HepG2 (cell line): ENCODE measurements around the gene ADD2. TPM values are rescaled to one million over a fixed set of nuclear protein-coding genes. Genes with fewer than 3 reads are reported as not detected.

Experiments
- ATAD3A ChIP-seq: sonication (generic); formaldehyde crosslinking; IDR thresholded peaks from 2 replicates; pipeline ENCODE4 v1.4.0; 2020; ENCODE audit warnings: missing genetic modification reagents
- HIC2 ChIP-seq: sonication (generic); formaldehyde crosslinking; IDR thresholded peaks from 2 replicates; pipeline ENCODE4 v1.9.0; 2022; ENCODE audit warnings: low read depth, missing genetic modification reagents
- ISL2 ChIP-seq: sonication (generic); formaldehyde crosslinking; IDR thresholded peaks from 2 replicates; pipeline ENCODE4 v1.5.0; 2020; ENCODE audit warnings: missing genetic modification reagents
- ISX ChIP-seq: sonication (generic); formaldehyde crosslinking; conservative IDR thresholded peaks from 2 replicates; pipeline ENCODE4 v1.5.0; 2020; ENCODE audit warnings: missing genetic modification reagents
- KDM1A ChIP-seq: IDR thresholded peaks from 2 replicates; pipeline ENCODE4 v1.6.1; 2016; ENCODE audit warnings: missing compliant biosample characterization
- KDM2A ChIP-seq: sonication (generic); formaldehyde crosslinking; IDR thresholded peaks from 2 replicates; pipeline ENCODE4 v1.4.0; 2020; ENCODE audit warnings: low read depth, missing genetic modification reagents, borderline replicate concordance
- KLF15 ChIP-seq: sonication (generic); formaldehyde crosslinking; IDR thresholded peaks from 2 replicates; pipeline ENCODE4 v1.8.1; 2023; ENCODE audit warnings: borderline replicate concordance, mild to moderate bottlenecking, inconsistent platforms, missing genetic modification reagents, mixed read lengths
- MLX ChIP-seq: IDR thresholded peaks from 2 replicates; pipeline ENCODE4 v1.6.1; 2016
- NCOA2 ChIP-seq: sonication (generic); formaldehyde crosslinking; IDR thresholded peaks from 2 replicates; pipeline ENCODE4 v1.8.0; 2022; ENCODE audit warnings: inconsistent platforms
- SATB2 ChIP-seq: sonication (generic); formaldehyde crosslinking; IDR thresholded peaks from 2 replicates; pipeline ENCODE4 v1.5.0; 2020; ENCODE audit warnings: missing genetic modification reagents
- SCMH1 ChIP-seq: sonication (generic); formaldehyde crosslinking; IDR thresholded peaks from 2 replicates; pipeline ENCODE4 v1.9.0; 2021; ENCODE audit warnings: missing genetic modification reagents, mild to moderate bottlenecking, borderline replicate concordance
- SOX6 ChIP-seq, 2 experiments: fragments of 450-650 bp in 1 of 2; sonication (generic) in 1 of 2; formaldehyde crosslinking in 1 of 2; IDR thresholded peaks; 2 replicates each; pipeline versions ENCODE4 v1.4.0 to v1.6.1; 2017 to 2020; ENCODE audit warnings: antibody characterized with exemption in 1 of 2, mild to moderate bottlenecking in 1 of 2, missing genetic modification reagents in 1 of 2
- TFDP1 ChIP-seq: IDR thresholded peaks from 2 replicates; pipeline ENCODE4 v1.6.1; 2016; ENCODE audit warnings: missing compliant biosample characterization, missing genetic modification reagents, borderline replicate concordance
- TOE1 ChIP-seq: sonication (generic); formaldehyde crosslinking; IDR thresholded peaks from 2 replicates; pipeline ENCODE4 v1.4.0; 2020; ENCODE audit warnings: mild to moderate bottlenecking, missing genetic modification reagents
- ZBTB33 ChIP-seq: sonication (generic); formaldehyde crosslinking; IDR thresholded peaks from 2 replicates; pipeline ENCODE4 v1.4.0; 2020; ENCODE audit warnings: missing genetic modification reagents
- ZBTB43 ChIP-seq: sonication (generic); formaldehyde crosslinking; conservative IDR thresholded peaks from 2 replicates; pipeline ENCODE4 v1.4.0; 2020; ENCODE audit warnings: missing genetic modification reagents
- ZNF205 ChIP-seq: IDR thresholded peaks from 2 replicates; pipeline ENCODE4 v1.6.1; 2018; ENCODE audit warnings: missing biosample characterization, missing genetic modification reagents
- ZNF512B ChIP-seq: sonication (generic); formaldehyde crosslinking; IDR thresholded peaks from 2 replicates; pipeline ENCODE4 v1.5.1; 2020; ENCODE audit warnings: missing genetic modification reagents, mild to moderate bottlenecking, borderline replicate concordance
- ZNF780A ChIP-seq: sonication (generic); formaldehyde crosslinking; IDR thresholded peaks from 2 replicates; pipeline ENCODE4 v1.8.0; 2022; ENCODE audit warnings: mild to moderate bottlenecking, missing genetic modification reagents, moderate library complexity
- polyA plus RNA-seq, 8 experiments: library from polyadenylated mRNA; depleted of rRNA in 3 of 8; stranded (reverse) in 7 of 8; unstranded in 1 of 8; fragments of >200 nt; fragmentation: Illumina TruSeq in 4 of 8; extraction: Trizol in 4 of 8; gene quantifications; 2 replicates each; pipeline versions ENCODE4 v1.2.1 to v1.2.3, GENCODE V29; 2011 to 2016; ENCODE audit warnings: low read depth in 4 of 8, missing spikeins in 1 of 8, mixed read lengths in 1 of 8; ENCODE audit not compliant: insufficient read depth in 1 of 8
- total RNA-seq, 5 experiments: library from RNA; depleted of rRNA; stranded (reverse); fragments of >200 nt; fragmentation: Illumina TruSeq; extraction: Trizol; gene quantifications; 2 replicates each; pipeline ENCODE4 v1.2.3, GENCODE V29; 2016; ENCODE audit warnings: low read depth in 1 of 5

ADD2 gene
- total and polyA plus RNA-seq, 2 of the 13 experiments (the other 11 are each of a cell fraction or from before 2014, with no cell fraction given), result 0.05 to 0.13 TPM

- no peak for TF ChIP-seq HIC2 (CRISPR knock-in tag)
- TF ChIP-seq TFDP1 (CRISPR knock-in tag), result no peak
- TF ChIP-seq ZNF512B (CRISPR knock-in tag), result no peak
- peak; percentile 37; the same call in 1 of the 2 replicates for TF ChIP-seq NCOA2 (CRISPR knock-in tag)
- no peak for TF ChIP-seq ISX (CRISPR knock-in tag)
- no peak for TF ChIP-seq ATAD3A
- TF ChIP-seq SATB2 (CRISPR knock-in tag), result no peak
- TF ChIP-seq ZNF205 (CRISPR knock-in tag), result 0 out of 2 replicates have a peak, but pooled peaks have one; percentile 20
- peak; percentile 70 for TF ChIP-seq KDM2A (CRISPR knock-in tag)
- no peak for TF ChIP-seq KDM1A (CRISPR knock-in tag)
- TF ChIP-seq ZBTB33 (CRISPR knock-in tag), result peak; percentile 28; the same call in 1 of the 2 replicates
- TF ChIP-seq KLF15 (CRISPR knock-in tag), result no peak
- TF ChIP-seq TOE1, result no peak
- TF ChIP-seq ISL2 (CRISPR knock-in tag), result no peak; the same call in 1 of the 2 replicates
- no peak for TF ChIP-seq ZNF780A (CRISPR knock-in tag)
- TF ChIP-seq SCMH1 (CRISPR knock-in tag), result no peak
- TF ChIP-seq ZBTB43, result no peak
- no peak for TF ChIP-seq MLX (CRISPR knock-in tag)
- no peak for TF ChIP-seq SOX6 (IDR thresholded peaks at IDR 0.05)
- TF ChIP-seq SOX6 (CRISPR knock-in tag; IDR thresholded peaks at IDR 0.05), result peak; percentile 22; the same call in 1 of the 2 replicates
These were observed 21.5 kb upstream of the ADD2 start (continued) for GRCh38 chr2:70789304-70790135.
